Smooth muscle cell of the brain vasculature (primary cell): ENCODE results near the gene NEAT1.
A peak's percentile ranks its signal among the peaks of the same experiment; 100 is the strongest.

Experiments used
- DNase-seq: peaks from one replicate; pipeline ENCODE4 v3.0.0-alpha.2; 2012; ENCODE audit warnings: low read depth, low spot score

The NEAT1 gene

GRCh38 chr11:65479184-65480145, 56.9 kb downstream of the NEAT1 start:
- no peak for DNase-seq

- DNase-seq: no peak
These were observed 59.8 kb downstream of the NEAT1 start for GRCh38 chr11:65482306-65482850.

GRCh38 chr11:65485920-65486219, 63.3 kb downstream of the NEAT1 start:
- DNase-seq: no peak

- DNase-seq: no peak
These were observed 64.2 kb downstream of the NEAT1 start for GRCh38 chr11:65486570-65487466.

GRCh38 chr11:65487467-65488272, 65.1 kb downstream of the NEAT1 start:
- DNase-seq: peak; percentile 99

GRCh38 chr11:65488273-65489034, 65.9 kb downstream of the NEAT1 start:
- DNase-seq: no peak

GRCh38 chr11:65489035-65489705, 66.6 kb downstream of the NEAT1 start:
- no peak for DNase-seq

- DNase-seq: no peak
These were observed 67.2 kb downstream of the NEAT1 start for GRCh38 chr11:65489706-65490320.

GRCh38 chr11:65491163-65491465, 68.5 kb downstream of the NEAT1 start:
- DNase-seq: no peak

- DNase-seq: no peak
These were observed 69.2 kb downstream of the NEAT1 start for GRCh38 chr11:65491614-65492386.

GRCh38 chr11:65492387-65492636, 69.7 kb downstream of the NEAT1 start:
- DNase-seq: no peak

GRCh38 chr11:65492637-65493366, 70.2 kb downstream of the NEAT1 start:
- peak; percentile 91 for DNase-seq

- no peak for DNase-seq
These were observed 71.0 kb downstream of the NEAT1 start for GRCh38 chr11:65493367-65494176.
